ENCODE results near the gene BBIP1. TPM values are rescaled to one million over a fixed set of nuclear protein-coding genes. Genes with fewer than 3 reads are reported as not detected.

BBIP1 gene
- total RNA-seq, 1 experiment from 2014 or later = 12.0 TPM

GRCh38 chr10:110880012-110880411 lies 39.0 kb downstream of the BBIP1 start:
- peaks cover under 1% of the 10 kb centered on the region for H3K79me2 ChIP-seq (ENCODE audit: low read length)
- DNase-seq = no peak
- H3K4me1 ChIP-seq (ENCODE audit: insufficient read depth, low read length) = peaks cover 19% of the 10 kb centered on the region
- no peak overlapping the region for H2AFZ ChIP-seq (ENCODE audit: low read length)
- no peak for ATAC-seq
- H3K27ac ChIP-seq (ENCODE audit: low read length) = no peak overlapping the region
- H3K36me3 ChIP-seq (ENCODE audit: low read depth, low read length) = no peaks in the 10 kb centered on the region; the same call in 1 of the 2 replicates
- ChIA-PET POLR2A (ENCODE audit: unreplicated experiment) (interaction anchor here (0.7 kb wide), 1 partner anchor 61 kb away, joined by 3 read pairs; no protein-coding TSS in a partner anchor), CTCF (no interaction called here)
- H4K20me1 ChIP-seq (ENCODE audit: low read length) = no peaks in the 10 kb centered on the region
- H3F3A ChIP-seq (ENCODE audit: low read length, unreplicated experiment) = no peaks in the 10 kb centered on the region
- H3K4me3 ChIP-seq (ENCODE audit: low read length) = no peak overlapping the region
- H3K9me3 ChIP-seq (ENCODE audit: low read length) = no peaks in the 10 kb centered on the region
- no peaks in the 10 kb centered on the region for H3K27me3 ChIP-seq (ENCODE audit: low read length)
- no peak overlapping the region for H3K9ac ChIP-seq (ENCODE audit: low read length)
- no TSS peak for BruUV-seq (replicated peaks)
- TF ChIP-seq CTCF (conservative IDR thresholded peaks at IDR 0.05; ENCODE audit: low read depth, low read length) (no peak), EZH2phosphoT487 (IDR thresholded peaks at IDR 0.05; ENCODE audit: borderline replicate concordance, low read length) (no peak), EZH2 (IDR thresholded peaks at IDR 0.05; ENCODE audit: low read length, unreplicated experiment) (no peak)
- intact Hi-C loops (cut with micrococcal nuclease) = loop anchor here (5.0 kb wide), 1 partner anchor 37 kb away; the partner anchor contains the start of genes BBIP1 and SHOC2
- H3K9me2 ChIP-seq (replicated peaks; ENCODE audit: low read length) = no peaks in the 10 kb centered on the region
- H3K4me2 ChIP-seq (ENCODE audit: low read length) = no peak overlapping the region

GRCh38 chr10:110876788-110877187 lies 42.2 kb downstream of the BBIP1 start:
- H3K9me3 ChIP-seq (ENCODE audit: low read length) = no peaks in the 10 kb centered on the region
- H3F3A ChIP-seq (ENCODE audit: low read length, unreplicated experiment) = no peaks in the 10 kb centered on the region
- no peak overlapping the region for H3K4me2 ChIP-seq (ENCODE audit: low read length)
- no peaks in the 10 kb centered on the region; the same call in 1 of the 2 replicates for H3K36me3 ChIP-seq (ENCODE audit: low read depth, low read length)
- no peaks in the 10 kb centered on the region for H3K27me3 ChIP-seq (ENCODE audit: low read length)
- ChIA-PET POLR2A (ENCODE audit: unreplicated experiment) (no interaction called here), CTCF (no interaction called here)
- H3K79me2 ChIP-seq (ENCODE audit: low read length) = peaks cover 24% of the 10 kb centered on the region
- no peak for DNase-seq
- no peaks in the 10 kb centered on the region for H4K20me1 ChIP-seq (ENCODE audit: low read length)
- H3K9me2 ChIP-seq (replicated peaks; ENCODE audit: low read length) = no peaks in the 10 kb centered on the region
- peaks cover 10% of the 10 kb centered on the region; the same call in 1 of the 2 replicates for H3K4me1 ChIP-seq (ENCODE audit: insufficient read depth, low read length)
- BruUV-seq (replicated peaks) = no TSS peak
- intact Hi-C loops (cut with micrococcal nuclease) = no loop called here
- ATAC-seq = no peak
- H3K4me3 ChIP-seq (ENCODE audit: low read length) = no peak overlapping the region
- H3K27ac ChIP-seq (ENCODE audit: low read length) = no peak overlapping the region
- no peak overlapping the region for H2AFZ ChIP-seq (ENCODE audit: low read length)
- TF ChIP-seq CTCF (conservative IDR thresholded peaks at IDR 0.05; ENCODE audit: low read depth, low read length) (no peak), EZH2phosphoT487 (IDR thresholded peaks at IDR 0.05; ENCODE audit: borderline replicate concordance, low read length) (no peak), EZH2 (IDR thresholded peaks at IDR 0.05; ENCODE audit: low read length, unreplicated experiment) (no peak)
- no peak overlapping the region for H3K9ac ChIP-seq (ENCODE audit: low read length)

- POLR2A ChIA-PET (ENCODE audit: unreplicated experiment) = no interaction called here
These were observed 43.0 kb downstream of the BBIP1 start for GRCh38 chr10:110876000-110876399.

More at GRCh38 chr10:110876000-110876399, 43.0 kb downstream of the BBIP1 start:
- H2AFZ ChIP-seq (ENCODE audit: low read length) = no peak overlapping the region
- no peaks in the 10 kb centered on the region for H3F3A ChIP-seq (ENCODE audit: low read length, unreplicated experiment)
- no peak overlapping the region for H3K4me2 ChIP-seq (ENCODE audit: low read length)
- H3K27ac ChIP-seq (ENCODE audit: low read length) = no peak overlapping the region
- CTCF ChIA-PET = no interaction called here
- peaks cover 24% of the 10 kb centered on the region for H3K79me2 ChIP-seq (ENCODE audit: low read length)
- H3K36me3 ChIP-seq (ENCODE audit: low read depth, low read length) = no peaks in the 10 kb centered on the region
- H3K4me3 ChIP-seq (ENCODE audit: low read length) = no peak overlapping the region
- no peaks in the 10 kb centered on the region for H3K9me3 ChIP-seq (ENCODE audit: low read length)
- no peaks in the 10 kb centered on the region for H4K20me1 ChIP-seq (ENCODE audit: low read length)
- intact Hi-C loops (cut with micrococcal nuclease) = no loop called here
- no peak overlapping the region for H3K9ac ChIP-seq (ENCODE audit: low read length)
- TF ChIP-seq CTCF (conservative IDR thresholded peaks at IDR 0.05; ENCODE audit: low read depth, low read length) = no peak
- no peak for TF ChIP-seq EZH2 (IDR thresholded peaks at IDR 0.05; ENCODE audit: low read length, unreplicated experiment)
- TF ChIP-seq EZH2phosphoT487 (IDR thresholded peaks at IDR 0.05; ENCODE audit: borderline replicate concordance, low read length) = no peak
- ATAC-seq (no peak), DNase-seq (no peak)
- no peaks in the 10 kb centered on the region for H3K27me3 ChIP-seq (ENCODE audit: low read length)
- no TSS peak for BruUV-seq (replicated peaks)
- peaks cover 15% of the 10 kb centered on the region for H3K4me1 ChIP-seq (ENCODE audit: insufficient read depth, low read length)
- H3K9me2 ChIP-seq (replicated peaks; ENCODE audit: low read length) = no peaks in the 10 kb centered on the region

Data from PC-3 (cell line).